WTC11 (cell line): Measurements from ENCODE around the gene SLC46A1. TPM values are rescaled to one million over a fixed set of nuclear protein-coding genes. Genes with fewer than 3 reads are reported as not detected.
"Not testable (repeated sequence)": the region's sequence is repeated elsewhere in the genome, so short reads cannot be mapped to it uniquely, and the experiment has no call there.

ENCODE experiments used
- ATAC-seq: fragments of 200-7000 bp; cut with Tn5 transposase; 2 replicates; pipeline ENCODE4 v1.10.0; 2021; ENCODE audit warnings: mild to moderate bottlenecking, moderate library complexity
- CTCF ChIA-PET: fragments of 300-600 bp; sonication (Branson Sonifier 250); formaldehyde crosslinking; loops from one replicate; lab custom pipeline; 2021; ENCODE audit warnings: antibody characterized with exemption; lab: Charles Lee
- POLR2A ChIA-PET: fragments of 350-600 bp; sonication (Branson Sonifier 250); formaldehyde crosslinking; loops from one replicate; lab custom pipeline; 2021; ENCODE audit warnings: antibody characterized with exemption; lab: Charles Lee
- DNase-seq: peaks from one replicate; pipeline ENCODE4 v3.0.0; 2021; ENCODE audit warnings: low spot score
- H3K27ac Mint-ChIP-seq: 2 replicates; pipeline ENCODE4 v1.8.0; 2021; ENCODE audit warnings: mixed read lengths
- H3K27me3 Mint-ChIP-seq: 2 replicates; pipeline ENCODE4 v1.8.0; 2021; ENCODE audit warnings: low read depth, mild to moderate bottlenecking, moderate library complexity, mixed read lengths
- H3K36me3 Mint-ChIP-seq: 2 replicates; pipeline ENCODE4 v1.8.0; 2021; ENCODE audit warnings: mixed read lengths
- H3K4me1 Mint-ChIP-seq: 2 replicates; pipeline ENCODE4 v1.8.0; 2022; ENCODE audit warnings: mixed read lengths
- H3K4me3 Mint-ChIP-seq: 2 replicates; pipeline ENCODE4 v1.8.0; 2021; ENCODE audit warnings: mild to moderate bottlenecking, moderate library complexity, mixed read lengths
- H3K9me3 Mint-ChIP-seq: 2 replicates; pipeline ENCODE4 v1.8.0; 2021; ENCODE audit warnings: mixed read lengths
- FOXJ3 ChIP-seq: sonication (generic); formaldehyde crosslinking; IDR thresholded peaks from 2 replicates; pipeline ENCODE4 v1.9.0; 2021; ENCODE audit warnings: missing genetic modification reagents, mild to moderate bottlenecking, borderline replicate concordance
- IRF2 ChIP-seq: sonication (generic); formaldehyde crosslinking; IDR thresholded peaks from 2 replicates; pipeline ENCODE4 v1.8.0; 2022; ENCODE audit warnings: low read depth, missing genetic modification reagents, borderline replicate concordance
- NFATC4 ChIP-seq: fragments of 250-450 bp; sonication (Bioruptor Pico); IDR thresholded peaks from 2 replicates; pipeline ENCODE4 v1.9.0; 2021; ENCODE audit warnings: mild to moderate bottlenecking
- OVOL2 ChIP-seq: fragments of 250-450 bp; sonication (Bioruptor Pico); IDR thresholded peaks from 2 replicates; pipeline ENCODE4 v1.9.0; 2021; ENCODE audit warnings: mild to moderate bottlenecking, borderline replicate concordance
- PREB ChIP-seq: sonication (generic); formaldehyde crosslinking; IDR thresholded peaks from 2 replicates; pipeline ENCODE4 v1.8.1; 2022; ENCODE audit warnings: mild to moderate bottlenecking, missing genetic modification reagents, moderate library complexity, borderline replicate concordance
- RORB ChIP-seq: fragments of 250-450 bp; sonication (Bioruptor Pico); IDR thresholded peaks from 2 replicates; pipeline ENCODE4 v1.9.0; 2021; ENCODE audit warnings: mild to moderate bottlenecking
- STAT6 ChIP-seq: sonication (generic); formaldehyde crosslinking; conservative IDR thresholded peaks from 2 replicates; pipeline ENCODE4 v1.8.1; 2023; ENCODE audit warnings: mild to moderate bottlenecking, low read depth, missing genetic modification reagents, moderate library complexity
- TEAD4 ChIP-seq: sonication (generic); formaldehyde crosslinking; IDR thresholded peaks from 2 replicates; pipeline ENCODE4 v1.8.0; 2022; ENCODE audit warnings: mild to moderate bottlenecking, missing genetic modification reagents
- USF1 ChIP-seq: sonication (generic); formaldehyde crosslinking; IDR thresholded peaks from 2 replicates; pipeline ENCODE4 v1.8.0; 2022; ENCODE audit warnings: mild to moderate bottlenecking, missing genetic modification reagents
- USF2 ChIP-seq: sonication (generic); formaldehyde crosslinking; IDR thresholded peaks from 2 replicates; pipeline ENCODE4 v1.8.1; 2023; ENCODE audit warnings: mild to moderate bottlenecking, missing genetic modification reagents, moderate library complexity
- ZBTB43 ChIP-seq: sonication (generic); formaldehyde crosslinking; IDR thresholded peaks from 2 replicates; pipeline ENCODE4 v1.8.1; 2023; ENCODE audit warnings: mild to moderate bottlenecking, missing genetic modification reagents
- ZNF138 ChIP-seq: sonication (generic); formaldehyde crosslinking; conservative IDR thresholded peaks from 2 replicates; pipeline ENCODE4 v1.8.1; 2022; ENCODE audit warnings: mild to moderate bottlenecking, moderate library complexity, missing genetic modification reagents
- ZNF263 ChIP-seq: sonication (generic); formaldehyde crosslinking; IDR thresholded peaks from 2 replicates; pipeline ENCODE4 v1.8.1; 2022; ENCODE audit warnings: low read depth, mild to moderate bottlenecking, moderate library complexity, missing genetic modification reagents
- ZNF317 ChIP-seq: sonication (generic); formaldehyde crosslinking; IDR thresholded peaks from 2 replicates; pipeline ENCODE4 v1.8.1; 2023; ENCODE audit warnings: low read depth, mild to moderate bottlenecking, moderate library complexity, missing genetic modification reagents, borderline replicate concordance
- ZNF512 ChIP-seq: sonication (generic); formaldehyde crosslinking; IDR thresholded peaks from 2 replicates; pipeline ENCODE4 v1.8.1; 2022; ENCODE audit warnings: missing genetic modification reagents, borderline replicate concordance
- ZNF671 ChIP-seq: fragments of 250-450 bp; sonication (Bioruptor Pico); IDR thresholded peaks from 2 replicates; pipeline ENCODE4 v1.8.0; 2021; ENCODE audit warnings: mild to moderate bottlenecking
- total RNA-seq: library from RNA; stranded (reverse); gene quantifications from 3 replicates; pipeline ENCODE4 v1.2.3, GENCODE V29; 2021

SLC46A1 gene
- total RNA-seq, 1 experiment from 2014 or later: 6.7 TPM

GRCh38 chr17:28447396-28447760 lies 41.4 kb upstream of the SLC46A1 start (continued):
- no peak for TF ChIP-seq STAT6 (CRISPR knock-in tag)
- TF ChIP-seq RORB (CRISPR knock-in tag): no peak
- TF ChIP-seq TEAD4 (CRISPR knock-in tag): no peak
- no peak for TF ChIP-seq IRF2 (CRISPR knock-in tag)
- no peak for TF ChIP-seq ZBTB43
- TF ChIP-seq, all 79 proteins: peak for 0

GRCh38 chr17:28446716-28447395 lies 40.8 kb upstream of the SLC46A1 start:
- POLR2A ChIA-PET: no interaction called here

GRCh38 chr17:28443901-28444638 lies 38.1 kb upstream of the SLC46A1 start:
- POLR2A ChIA-PET: no interaction called here
- H3K27me3 Mint-ChIP-seq: peaks cover 4% of the 10 kb centered on the region; the same call in 1 of the 2 replicates
- CTCF ChIA-PET: interaction anchor here (1.2 to 1.9 kb wide), 2 partner anchors 18 to 27 kb away, joined by 4 read pairs; no protein-coding TSS in a partner anchor

More at GRCh38 chr17:28446716-28447395, 40.8 kb upstream of the SLC46A1 start:
- Mint-ChIP-seq H3K4me3 (no peak overlapping the region), H3K27ac (no peak overlapping the region), H3K4me1 (no peaks in the 10 kb centered on the region), H3K27me3 (peaks cover 8% of the 10 kb centered on the region; the same call in 1 of the 2 replicates), H3K36me3 (no peaks in the 10 kb centered on the region)
- TF ChIP-seq NFATC4 (CRISPR knock-in tag) (no peak), ZNF263 (no peak), IRF2 (CRISPR knock-in tag) (no peak), USF1 (no peak), ZNF671 (CRISPR knock-in tag) (no peak)
- TF ChIP-seq, all 79 proteins: peak for 0
- ATAC-seq: no peak
- peaks cover 13% of the 10 kb centered on the region; the same call in 1 of the 2 replicates for H3K9me3 Mint-ChIP-seq
- DNase-seq: no peak
- CTCF ChIA-PET: interaction anchor here (1.6 kb wide), 1 partner anchor 11 kb away, joined by 3 read pairs; no protein-coding TSS in a partner anchor

GRCh38 chr17:28434326-28434725 lies 28.3 kb upstream of the SLC46A1 start:
- DNase-seq, H3K9me3 Mint-ChIP-seq, H3K36me3 Mint-ChIP-seq, H3K27ac Mint-ChIP-seq, H3K4me1 Mint-ChIP-seq, H3K4me3 Mint-ChIP-seq, POLR2A ChIA-PET, ATAC-seq, H3K27me3 Mint-ChIP-seq: not testable (repeated sequence)
- CTCF ChIA-PET: interaction anchor here (1.2 kb wide), 1 partner anchor 18 kb away, joined by 3 read pairs; no protein-coding TSS in a partner anchor

More at GRCh38 chr17:28443901-28444638, 38.1 kb upstream of the SLC46A1 start:
- H3K27ac Mint-ChIP-seq: no peak overlapping the region
- ATAC-seq: no peak
- no peak for DNase-seq
- H3K36me3 Mint-ChIP-seq: no peaks in the 10 kb centered on the region
- H3K9me3 Mint-ChIP-seq: peaks cover 8% of the 10 kb centered on the region; the same call in 1 of the 2 replicates
- H3K4me3 Mint-ChIP-seq: no peak overlapping the region
- TF ChIP-seq FOXJ3 (CRISPR knock-in tag) (no peak), ZNF138 (CRISPR knock-in tag) (no peak), OVOL2 (CRISPR knock-in tag) (no peak), PREB (no peak), ZNF317 (CRISPR knock-in tag) (no peak), ZNF512 (CRISPR knock-in tag) (no peak), USF2 (CRISPR knock-in tag) (no peak)
- no peaks in the 10 kb centered on the region for H3K4me1 Mint-ChIP-seq
